HEK293 (cell line): ENCODE measurements around the gene WDR74.

ENCODE experiments used
- CTCF ChIA-PET: fragments of 350-600 bp; formaldehyde crosslinking; extraction: SDS; loops from one replicate; lab custom pipeline; 2021; ENCODE audit warnings: antibody characterized with exemption; lab: Yijun Ruan, JAX
- POLR2A ChIA-PET: fragments of 300-600 bp; formaldehyde crosslinking; extraction: SDS; loops from one replicate; lab custom pipeline; 2020; ENCODE audit warnings: antibody characterized with exemption, inconsistent platforms; lab: Yijun Ruan, JAX
- H3K27ac ChIP-seq: fragments of 200-500 bp; sonication (Bioruptor generic); 2 replicates; pipeline ENCODE4 v1.5.1; 2014; ENCODE audit warnings: low read depth, low read length, control low read depth, inconsistent platforms; ENCODE audit errors: extremely low read depth
- H3K36me3 ChIP-seq, 2 experiments: fragments of 200-500 bp in 1 of 2; sonication (Bioruptor generic) in 1 of 2; 1 replicate in 1 of 2; 2 replicates in 1 of 2; pipeline ENCODE4 v1.5.1; 2014 to 2017; ENCODE audit warnings: inconsistent platforms in 2 of 2, low read length in 2 of 2; ENCODE audit not compliant: control insufficient read depth in 2 of 2, insufficient read depth in 1 of 2
- H3K4me1 ChIP-seq: fragments of 200-500 bp; sonication (Bioruptor generic); 2 replicates; pipeline ENCODE4 v1.5.1; 2014; ENCODE audit warnings: mild to moderate bottlenecking, low read length, inconsistent platforms; ENCODE audit not compliant: control insufficient read depth, insufficient read depth
- H3K4me3 ChIP-seq: 2 replicates; pipeline ENCODE4 v1.5.1; 2011; ENCODE audit warnings: low read depth, mild to moderate bottlenecking, control low read depth, low read length, moderate library complexity
- H3K9me3 ChIP-seq: fragments of 200-500 bp; sonication (Bioruptor generic); 2 replicates; pipeline ENCODE4 v1.5.1; 2014; ENCODE audit warnings: low read depth, low read length, inconsistent platforms; ENCODE audit not compliant: control insufficient read depth, insufficient read depth
- BCL11B ChIP-seq: fragments of 450-650 bp; formaldehyde crosslinking; IDR thresholded peaks from 2 replicates; pipeline ENCODE4 v1.5.1; 2016; ENCODE audit warnings: low read depth, missing biosample characterization, missing genetic modification characterization
- CTCF ChIP-seq: fragments of 450-650 bp; formaldehyde crosslinking; IDR thresholded peaks from 2 replicates; pipeline ENCODE4 v1.5.1; 2016; ENCODE audit warnings: missing biosample characterization, missing genetic modification characterization
- GLI2 ChIP-seq: fragments of 450-650 bp; formaldehyde crosslinking; IDR thresholded peaks from 2 replicates; pipeline ENCODE4; 2017; ENCODE audit warnings: missing biosample characterization, missing genetic modification characterization, low read depth, borderline replicate concordance
- HOXC10 ChIP-seq: sonication (generic); formaldehyde crosslinking; IDR thresholded peaks from 2 replicates; pipeline ENCODE4 v1.8.1; 2023; ENCODE audit warnings: mild to moderate bottlenecking, missing genetic modification reagents
- KLF17 ChIP-seq: fragments of 450-650 bp; formaldehyde crosslinking; IDR thresholded peaks from 2 replicates; pipeline ENCODE4 v1.5.1; 2016; ENCODE audit warnings: missing biosample characterization, missing genetic modification characterization
- KLF8 ChIP-seq: fragments of 450-650 bp; formaldehyde crosslinking; IDR thresholded peaks from 2 replicates; pipeline ENCODE4 v1.5.1; 2016; ENCODE audit warnings: missing biosample characterization, missing genetic modification characterization
- MZF1 ChIP-seq: fragments of 450-650 bp; formaldehyde crosslinking; IDR thresholded peaks from 2 replicates; pipeline ENCODE4 v1.5.1; 2017; ENCODE audit warnings: missing biosample characterization, missing genetic modification characterization, borderline replicate concordance
- ZBTB8A ChIP-seq: fragments of 450-650 bp; formaldehyde crosslinking; IDR thresholded peaks from 2 replicates; pipeline ENCODE4 v1.5.1; 2016; ENCODE audit warnings: missing biosample characterization, missing genetic modification characterization
- ZFP3 ChIP-seq: fragments of 450-650 bp; formaldehyde crosslinking; IDR thresholded peaks from 2 replicates; pipeline ENCODE4 v1.5.1; 2016; ENCODE audit warnings: low read depth, missing biosample characterization, missing genetic modification characterization
- ZNF132 ChIP-seq: fragments of 450-650 bp; formaldehyde crosslinking; IDR thresholded peaks from 2 replicates; pipeline ENCODE4 v1.5.1; 2017; ENCODE audit warnings: missing biosample characterization, missing genetic modification characterization, borderline replicate concordance
- ZNF138 ChIP-seq: fragments of 450-650 bp; formaldehyde crosslinking; IDR thresholded peaks from 2 replicates; pipeline ENCODE4 v1.5.1; 2016; ENCODE audit warnings: missing biosample characterization, missing genetic modification characterization, borderline replicate concordance
- ZNF24 ChIP-seq: fragments of 450-650 bp; formaldehyde crosslinking; IDR thresholded peaks from 2 replicates; pipeline ENCODE4 v1.5.1; 2016; ENCODE audit warnings: missing biosample characterization, missing genetic modification characterization
- ZNF311 ChIP-seq: fragments of 450-650 bp; formaldehyde crosslinking; IDR thresholded peaks from 2 replicates; pipeline ENCODE4 v1.5.1; 2017; ENCODE audit warnings: missing biosample characterization, missing genetic modification characterization, borderline replicate concordance
- ZNF433 ChIP-seq: fragments of 450-650 bp; formaldehyde crosslinking; IDR thresholded peaks from 2 replicates; pipeline ENCODE4 v1.5.1; 2016; ENCODE audit warnings: missing biosample characterization, missing genetic modification characterization, low read depth
- ZNF521 ChIP-seq: fragments of 450-650 bp; formaldehyde crosslinking; IDR thresholded peaks from 2 replicates; pipeline ENCODE4 v1.5.1; 2017; ENCODE audit warnings: missing biosample characterization, mild to moderate bottlenecking, missing genetic modification characterization
- ZNF548 ChIP-seq: fragments of 450-650 bp; formaldehyde crosslinking; IDR thresholded peaks from 2 replicates; pipeline ENCODE4 v1.5.1; 2016; ENCODE audit warnings: missing biosample characterization, missing genetic modification characterization
- ZNF610 ChIP-seq: fragments of 450-650 bp; formaldehyde crosslinking; IDR thresholded peaks from 2 replicates; pipeline ENCODE4 v1.5.1; 2016; ENCODE audit warnings: missing biosample characterization, missing genetic modification characterization, borderline replicate concordance
- ZNF626 ChIP-seq: fragments of 450-650 bp; sonication (Bioruptor Pico); formaldehyde crosslinking; IDR thresholded peaks from 2 replicates; pipeline ENCODE4 v1.5.1; 2018; ENCODE audit warnings: missing biosample characterization, missing genetic modification characterization, inconsistent platforms
- ZNF658 ChIP-seq: fragments of 450-650 bp; formaldehyde crosslinking; IDR thresholded peaks from 2 replicates; pipeline ENCODE4; 2016; ENCODE audit warnings: missing biosample characterization, missing genetic modification characterization
- ZNF660 ChIP-seq: fragments of 450-650 bp; IDR thresholded peaks from 2 replicates; pipeline ENCODE4 v1.5.1; 2018; ENCODE audit warnings: missing biosample characterization, mild to moderate bottlenecking, missing genetic modification characterization
- ZNF768 ChIP-seq: fragments of 450-650 bp; formaldehyde crosslinking; IDR thresholded peaks from 2 replicates; pipeline ENCODE4 v1.5.1; 2018; ENCODE audit warnings: missing biosample characterization, mild to moderate bottlenecking, missing genetic modification characterization
- ZNF792 ChIP-seq: fragments of 450-650 bp; formaldehyde crosslinking; IDR thresholded peaks from 2 replicates; pipeline ENCODE4 v1.5.1; 2016; ENCODE audit warnings: missing biosample characterization, missing genetic modification characterization
- ZNF837 ChIP-seq: fragments of 450-650 bp; formaldehyde crosslinking; IDR thresholded peaks from 2 replicates; pipeline ENCODE4 v1.5.1; 2016; ENCODE audit warnings: missing biosample characterization, missing genetic modification characterization
- ZSCAN18 ChIP-seq: fragments of 450-650 bp; formaldehyde crosslinking; IDR thresholded peaks from 2 replicates; pipeline ENCODE4 v1.5.1; 2016; ENCODE audit warnings: missing biosample characterization, missing genetic modification characterization
- TF ChIP-seq, protein P1 (sequence below): fragments of 450-650 bp; formaldehyde crosslinking; IDR thresholded peaks from 2 replicates; pipeline ENCODE4 v1.5.1; 2016; ENCODE audit warnings: missing biosample characterization, missing genetic modification characterization
- TF ChIP-seq, protein P2 (sequence below): fragments of 450-650 bp; formaldehyde crosslinking; IDR thresholded peaks from 2 replicates; pipeline ENCODE4 v1.5.1; 2016; ENCODE audit warnings: missing biosample characterization, missing genetic modification characterization
- TF ChIP-seq, protein P3 (sequence below): sonication (generic); formaldehyde crosslinking; IDR thresholded peaks from 2 replicates; pipeline ENCODE4 v1.8.1; 2022; ENCODE audit warnings: mild to moderate bottlenecking, moderate library complexity, missing genetic modification reagents

The WDR74 gene

DNA sequence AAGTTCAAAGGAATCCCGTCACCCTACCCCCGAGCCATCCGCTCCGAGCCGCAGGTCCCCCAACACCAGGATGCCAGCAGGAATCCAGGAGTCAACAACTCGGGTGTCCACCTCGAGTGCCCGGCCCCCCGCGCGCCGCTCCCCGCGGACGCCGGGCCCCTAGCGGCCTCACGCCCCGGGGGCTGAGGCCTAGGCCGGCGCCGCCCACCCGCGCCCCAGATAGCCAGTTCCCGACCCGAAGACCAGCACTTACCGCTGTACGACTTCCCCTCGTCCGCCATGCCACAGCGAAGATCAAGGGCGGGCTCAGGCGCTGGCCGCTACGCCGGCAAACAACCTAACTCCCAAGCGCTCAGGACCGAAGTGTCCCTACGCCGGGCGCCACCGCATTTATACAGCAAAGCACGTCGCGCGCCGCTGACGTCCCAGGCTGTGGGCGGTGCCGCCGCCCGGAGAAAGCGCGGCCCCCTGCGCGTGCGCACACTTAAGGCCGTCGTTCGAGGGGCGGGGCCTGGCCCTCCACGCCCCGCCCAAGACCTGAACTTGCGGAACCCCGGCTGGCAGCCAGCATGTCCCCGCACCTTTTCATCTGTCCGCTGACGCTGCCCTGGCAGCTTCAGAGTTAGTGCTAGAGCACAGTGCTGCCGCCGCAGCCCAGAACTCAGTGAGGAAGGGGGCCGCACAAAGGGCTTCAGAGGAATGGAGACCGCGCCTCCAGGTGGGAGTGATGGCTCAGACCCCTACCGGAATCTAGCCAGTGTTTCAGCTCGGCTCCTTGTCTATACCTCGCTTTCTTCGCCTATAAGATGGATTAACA lies 34.1 kb downstream of the WDR74 start, which contains the start of gene NXF1:
TSS of gene NXF1 (minus strand) at position 365 of the 817 bp plus-strand sequence. CDS start at position 281, 84 bp downstream.
- peaks cover 17 to 39% of the 10 kb centered on the region in 2 experiments for H3K36me3 ChIP-seq
- H3K9me3 ChIP-seq = no peaks in the 10 kb centered on the region
- CTCF ChIA-PET = no interaction called here
- H3K27ac ChIP-seq = peak within 1 kb of the TSS; percentile 63
- peak within 1 kb of the TSS; percentile 84 for H3K4me3 ChIP-seq
- no peaks in the 10 kb centered on the region for H3K4me1 ChIP-seq
- POLR2A ChIA-PET = interaction anchor here (0.6 to 3.5 kb wide), 19 partner anchors 7 to 161 kb away, joined by 3 to 25 read pairs (median 6); partner anchors contain the start of genes C11orf98, CSKMT, HNRNPUL2 and POLR2G
- no peak for TF ChIP-seq GLI2 (tag by site-specific recombination)
- TF ChIP-seq CTCF = no peak
- TF ChIP-seq, protein P1, sequence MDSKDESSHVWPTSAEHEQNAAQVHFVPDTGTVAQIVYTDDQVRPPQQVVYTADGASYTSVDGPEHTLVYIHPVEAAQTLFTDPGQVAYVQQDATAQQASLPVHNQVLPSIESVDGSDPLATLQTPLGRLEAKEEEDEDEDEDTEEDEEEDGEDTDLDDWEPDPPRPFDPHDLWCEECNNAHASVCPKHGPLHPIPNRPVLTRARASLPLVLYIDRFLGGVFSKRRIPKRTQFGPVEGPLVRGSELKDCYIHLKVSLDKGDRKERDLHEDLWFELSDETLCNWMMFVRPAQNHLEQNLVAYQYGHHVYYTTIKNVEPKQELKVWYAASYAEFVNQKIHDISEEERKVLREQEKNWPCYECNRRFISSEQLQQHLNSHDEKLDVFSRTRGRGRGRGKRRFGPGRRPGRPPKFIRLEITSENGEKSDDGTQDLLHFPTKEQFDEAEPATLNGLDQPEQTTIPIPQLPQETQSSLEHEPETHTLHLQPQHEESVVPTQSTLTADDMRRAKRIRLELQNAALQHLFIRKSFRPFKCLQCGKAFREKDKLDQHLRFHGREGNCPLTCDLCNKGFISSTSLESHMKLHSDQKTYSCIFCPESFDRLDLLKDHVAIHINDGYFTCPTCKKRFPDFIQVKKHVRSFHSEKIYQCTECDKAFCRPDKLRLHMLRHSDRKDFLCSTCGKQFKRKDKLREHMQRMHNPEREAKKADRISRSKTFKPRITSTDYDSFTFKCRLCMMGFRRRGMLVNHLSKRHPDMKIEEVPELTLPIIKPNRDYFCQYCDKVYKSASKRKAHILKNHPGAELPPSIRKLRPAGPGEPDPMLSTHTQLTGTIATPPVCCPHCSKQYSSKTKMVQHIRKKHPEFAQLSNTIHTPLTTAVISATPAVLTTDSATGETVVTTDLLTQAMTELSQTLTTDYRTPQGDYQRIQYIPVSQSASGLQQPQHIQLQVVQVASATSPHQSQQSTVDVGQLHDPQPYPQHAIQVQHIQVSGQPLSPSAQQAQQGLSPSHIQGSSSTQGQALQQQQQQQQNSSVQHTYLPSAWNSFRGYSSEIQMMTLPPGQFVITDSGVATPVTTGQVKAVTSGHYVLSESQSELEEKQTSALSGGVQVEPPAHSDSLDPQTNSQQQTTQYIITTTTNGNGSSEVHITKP (tag by site-specific recombination) = peak; percentile 28; the same call in 1 of the 2 replicates
- 0 out of 2 replicates have a peak, but pooled peaks have one; percentile 65 for TF ChIP-seq HOXC10 (CRISPR knock-in tag)
- TF ChIP-seq, protein P2, sequence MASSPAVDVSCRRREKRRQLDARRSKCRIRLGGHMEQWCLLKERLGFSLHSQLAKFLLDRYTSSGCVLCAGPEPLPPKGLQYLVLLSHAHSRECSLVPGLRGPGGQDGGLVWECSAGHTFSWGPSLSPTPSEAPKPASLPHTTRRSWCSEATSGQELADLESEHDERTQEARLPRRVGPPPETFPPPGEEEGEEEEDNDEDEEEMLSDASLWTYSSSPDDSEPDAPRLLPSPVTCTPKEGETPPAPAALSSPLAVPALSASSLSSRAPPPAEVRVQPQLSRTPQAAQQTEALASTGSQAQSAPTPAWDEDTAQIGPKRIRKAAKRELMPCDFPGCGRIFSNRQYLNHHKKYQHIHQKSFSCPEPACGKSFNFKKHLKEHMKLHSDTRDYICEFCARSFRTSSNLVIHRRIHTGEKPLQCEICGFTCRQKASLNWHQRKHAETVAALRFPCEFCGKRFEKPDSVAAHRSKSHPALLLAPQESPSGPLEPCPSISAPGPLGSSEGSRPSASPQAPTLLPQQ (tag by site-specific recombination) = peak; percentile 30; the same call in 1 of the 2 replicates
- no peak for TF ChIP-seq ZNF610 (tag by site-specific recombination)
- no peak for TF ChIP-seq ZNF433 (tag by site-specific recombination)
- no peak for TF ChIP-seq ZNF768 (tag by site-specific recombination)
- TF ChIP-seq ZSCAN18 (tag by site-specific recombination) = no peak
- TF ChIP-seq ZNF311 (tag by site-specific recombination) = no peak
- peak; percentile 40; the same call in 1 of the 2 replicates for TF ChIP-seq KLF17 (tag by site-specific recombination)
- no peak for TF ChIP-seq ZFP3 (tag by site-specific recombination)
- no peak for TF ChIP-seq ZNF521 (tag by site-specific recombination)
- no peak for TF ChIP-seq ZNF24
- no peak for TF ChIP-seq ZNF792 (tag by site-specific recombination)
- TF ChIP-seq ZNF660 = peak; percentile 84
- TF ChIP-seq KLF8 (tag by site-specific recombination) = peak; percentile 68
- TF ChIP-seq ZNF138 (tag by site-specific recombination) = no peak
- peak; percentile 94 for TF ChIP-seq ZBTB8A (tag by site-specific recombination)
- TF ChIP-seq ZNF548 = no peak
- TF ChIP-seq, protein P3, sequence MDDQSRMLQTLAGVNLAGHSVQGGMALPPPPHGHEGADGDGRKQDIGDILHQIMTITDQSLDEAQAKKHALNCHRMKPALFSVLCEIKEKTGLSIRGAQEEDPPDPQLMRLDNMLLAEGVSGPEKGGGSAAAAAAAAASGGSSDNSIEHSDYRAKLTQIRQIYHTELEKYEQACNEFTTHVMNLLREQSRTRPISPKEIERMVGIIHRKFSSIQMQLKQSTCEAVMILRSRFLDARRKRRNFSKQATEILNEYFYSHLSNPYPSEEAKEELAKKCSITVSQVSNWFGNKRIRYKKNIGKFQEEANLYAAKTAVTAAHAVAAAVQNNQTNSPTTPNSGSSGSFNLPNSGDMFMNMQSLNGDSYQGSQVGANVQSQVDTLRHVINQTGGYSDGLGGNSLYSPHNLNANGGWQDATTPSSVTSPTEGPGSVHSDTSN = peak; percentile 66; the same call in 1 of the 2 replicates
- TF ChIP-seq ZNF626 = no peak
- no peak for TF ChIP-seq ZNF658
- TF ChIP-seq BCL11B = no peak
- no peak for TF ChIP-seq ZNF837 (tag by site-specific recombination)
- TF ChIP-seq MZF1 (tag by site-specific recombination) = no peak; the same call in 1 of the 2 replicates
- no peak for TF ChIP-seq ZNF132 (tag by site-specific recombination)
